COR-L47 (cell line): ENCODE results near the gene SLC19A1.

ENCODE experiments used
- DNase-seq: peaks from one replicate; lab custom pipeline; 2025; lab: John Stamatoyannopoulos, UW

SLC19A1 gene

DNA sequence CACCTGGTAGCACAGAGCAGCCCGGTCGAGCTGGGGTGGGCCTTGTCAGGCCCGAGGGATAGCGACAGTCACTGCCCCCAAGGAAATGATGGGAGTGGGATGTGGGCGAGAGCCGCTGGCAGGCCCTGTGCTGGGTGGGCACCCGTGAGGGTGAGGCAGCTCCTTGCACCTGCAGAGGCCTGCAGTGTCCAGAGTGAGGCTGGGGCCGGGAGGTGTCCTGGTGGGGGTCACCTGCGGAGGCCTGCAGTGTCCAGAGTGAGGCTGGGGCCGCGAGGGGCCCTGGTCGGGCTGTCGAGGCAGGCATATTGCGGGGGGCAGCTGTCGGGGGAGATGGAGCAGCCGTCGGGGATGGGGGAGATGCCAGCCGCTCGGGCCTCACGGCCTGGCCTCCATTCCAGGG lies 49.5 kb downstream of the SLC19A1 start:
- no peak for DNase-seq

DNA sequence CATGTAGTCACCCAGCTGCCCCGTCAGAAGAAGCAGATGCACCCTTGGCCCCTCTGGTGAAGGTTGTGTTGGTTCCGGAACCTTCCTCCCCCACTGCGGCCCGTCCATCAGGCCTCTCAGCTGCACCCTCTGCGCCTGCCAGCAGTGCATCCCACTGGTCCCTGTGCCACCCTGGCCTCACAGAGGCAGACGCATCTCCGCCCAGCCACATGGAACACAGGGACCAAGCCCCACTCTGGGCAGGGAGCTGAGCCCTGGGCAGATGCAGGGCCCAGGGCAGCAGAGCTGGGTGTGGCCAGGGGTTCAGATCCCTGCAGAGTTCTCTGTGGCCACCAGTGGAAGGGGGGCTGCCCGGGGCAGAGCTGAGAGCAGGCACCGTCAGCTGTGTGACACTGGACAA lies 50.6 kb downstream of the SLC19A1 start:
- DNase-seq = no peak

DNA sequence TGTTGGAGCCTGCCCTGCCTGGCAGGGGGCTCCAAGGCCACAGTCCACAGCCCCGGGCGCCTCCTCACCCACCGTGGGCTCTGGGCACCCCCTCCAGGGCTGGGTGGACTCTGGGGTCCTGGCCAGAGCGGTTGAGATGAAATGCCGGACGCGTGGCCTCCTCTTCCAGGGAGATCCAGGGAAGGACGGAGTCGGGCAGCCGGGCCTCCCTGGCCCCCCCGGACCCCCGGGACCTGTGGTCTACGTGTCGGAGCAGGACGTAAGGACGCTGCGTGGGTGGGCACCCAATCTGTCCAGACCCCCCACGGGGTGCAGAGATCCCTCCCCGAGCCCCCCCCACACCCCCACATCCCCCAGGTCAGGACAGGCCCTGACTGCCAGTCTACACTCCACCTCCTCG lies 51.2 kb downstream of the SLC19A1 start:
- DNase-seq = no peak

DNA sequence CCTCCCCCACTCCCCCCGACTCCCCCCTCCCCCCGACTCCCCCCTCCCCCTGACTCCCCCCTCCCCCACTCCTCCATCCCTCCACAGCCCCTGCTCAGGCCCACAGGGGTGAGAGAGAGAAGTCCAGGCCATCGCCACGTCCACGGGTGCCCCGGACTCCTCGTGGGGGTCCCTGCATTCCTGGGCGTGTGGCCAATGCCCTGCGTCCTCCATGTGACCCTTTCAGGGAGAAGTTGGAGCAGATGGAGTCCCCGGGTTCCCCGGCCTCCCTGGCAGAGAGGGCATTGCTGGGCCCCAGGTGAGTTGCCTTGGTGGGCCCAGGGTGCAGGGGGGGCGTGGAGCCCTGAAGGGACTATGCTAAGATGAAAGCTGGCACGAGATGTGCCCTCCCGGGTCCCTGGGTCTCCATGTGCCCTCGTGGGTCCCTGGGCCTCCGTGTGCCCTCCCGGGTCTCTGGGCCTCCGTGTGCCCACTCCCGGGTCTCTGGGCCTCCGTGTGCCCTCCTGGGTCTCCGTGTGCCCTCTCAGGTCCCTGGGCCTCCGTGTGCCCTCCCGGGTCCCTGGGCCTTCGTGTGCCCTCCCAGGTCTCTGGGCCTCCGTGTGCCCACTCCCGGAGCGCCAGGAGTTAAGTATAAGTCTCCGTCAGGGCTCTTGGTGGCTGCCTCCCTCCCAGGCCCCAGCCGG lies 52.0 kb downstream of the SLC19A1 start:
- DNase-seq = no peak

DNA sequence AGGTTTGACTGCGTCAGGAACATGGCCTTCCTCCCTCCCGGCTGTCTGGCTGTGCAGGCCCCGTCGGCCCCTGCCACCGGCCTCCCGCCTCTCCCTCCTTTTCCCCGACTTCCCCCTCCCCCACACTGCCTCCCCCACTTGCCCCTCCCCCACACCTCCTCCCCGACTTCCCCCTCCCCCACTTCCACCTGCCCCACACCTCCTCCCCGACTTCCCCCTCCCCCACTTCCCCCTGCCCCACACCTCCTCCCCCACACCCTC lies 52.6 kb downstream of the SLC19A1 start:
- DNase-seq = no peak

DNA sequence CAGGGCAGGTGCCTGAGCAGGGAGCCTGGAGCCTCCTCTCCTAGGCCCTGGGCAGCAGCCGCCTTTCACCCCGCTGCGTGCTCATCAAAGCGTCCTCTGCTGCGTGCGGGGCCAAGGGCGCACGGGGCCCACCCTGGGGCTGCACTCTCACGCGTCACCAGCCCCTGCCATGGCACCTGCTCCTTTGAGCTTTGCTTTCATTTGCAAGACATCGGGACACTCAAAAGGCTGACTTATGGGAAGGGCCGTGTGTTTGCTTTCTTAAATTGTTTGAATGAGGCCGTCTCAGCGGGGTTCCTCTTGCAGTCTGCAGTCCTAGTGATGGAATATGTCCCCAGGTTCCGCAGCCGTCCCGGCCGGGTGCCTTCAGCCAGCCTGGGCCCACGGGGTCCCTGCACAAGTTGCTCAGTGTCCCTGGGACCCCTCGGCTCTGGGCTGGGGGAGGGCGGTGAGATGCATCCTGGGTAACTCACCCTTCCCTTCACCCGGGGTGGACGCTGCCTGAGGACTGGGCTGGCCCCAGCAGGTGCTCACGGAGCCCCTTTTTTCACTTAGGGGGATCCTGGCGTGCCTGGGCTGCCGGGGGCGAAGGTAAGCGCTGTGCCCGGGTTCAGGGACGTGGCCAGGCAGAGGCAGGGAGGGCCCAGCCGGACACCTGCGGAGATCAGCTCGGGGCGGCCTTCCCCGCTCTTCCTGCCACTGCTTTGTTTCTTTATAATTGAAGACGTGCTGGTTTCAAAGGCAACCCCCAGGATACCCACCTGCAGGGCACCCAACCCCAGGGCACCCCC lies 53.1 kb downstream of the SLC19A1 start:
- no peak for DNase-seq

DNA sequence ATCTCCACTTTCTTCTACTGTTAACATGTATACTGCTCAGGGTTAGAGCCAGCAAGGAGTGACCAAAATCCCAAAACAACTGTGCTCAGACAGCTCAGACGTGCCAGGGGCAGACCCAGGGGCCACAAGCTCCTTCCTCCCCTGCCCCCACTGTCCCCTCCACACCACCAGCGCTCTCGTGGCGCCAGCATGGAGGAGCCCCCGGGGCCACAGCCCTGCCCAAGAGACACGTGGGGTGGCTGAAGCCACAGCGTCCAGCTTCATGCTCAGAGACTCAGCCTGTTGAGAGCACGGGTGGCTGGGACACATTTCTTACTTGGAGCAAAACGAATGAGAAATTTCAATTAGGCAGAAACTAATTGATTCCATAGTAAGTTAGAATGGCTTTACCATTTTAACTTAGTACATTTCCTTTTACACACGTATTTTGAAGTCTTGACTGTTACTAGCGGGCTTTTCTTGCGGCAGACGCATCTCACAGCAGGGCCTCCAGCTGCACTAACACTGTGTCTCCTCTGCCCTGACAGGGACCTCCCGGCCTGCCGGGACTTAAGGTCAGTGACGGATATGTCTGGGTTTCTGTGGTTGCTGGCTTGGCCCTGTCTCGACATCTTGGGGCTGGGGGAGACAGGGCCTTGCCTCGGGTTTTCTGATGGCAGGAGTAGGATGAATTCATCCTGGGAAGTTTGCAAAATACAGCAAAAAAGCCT lies 54.2 kb downstream of the SLC19A1 start:
- no peak for DNase-seq

DNA sequence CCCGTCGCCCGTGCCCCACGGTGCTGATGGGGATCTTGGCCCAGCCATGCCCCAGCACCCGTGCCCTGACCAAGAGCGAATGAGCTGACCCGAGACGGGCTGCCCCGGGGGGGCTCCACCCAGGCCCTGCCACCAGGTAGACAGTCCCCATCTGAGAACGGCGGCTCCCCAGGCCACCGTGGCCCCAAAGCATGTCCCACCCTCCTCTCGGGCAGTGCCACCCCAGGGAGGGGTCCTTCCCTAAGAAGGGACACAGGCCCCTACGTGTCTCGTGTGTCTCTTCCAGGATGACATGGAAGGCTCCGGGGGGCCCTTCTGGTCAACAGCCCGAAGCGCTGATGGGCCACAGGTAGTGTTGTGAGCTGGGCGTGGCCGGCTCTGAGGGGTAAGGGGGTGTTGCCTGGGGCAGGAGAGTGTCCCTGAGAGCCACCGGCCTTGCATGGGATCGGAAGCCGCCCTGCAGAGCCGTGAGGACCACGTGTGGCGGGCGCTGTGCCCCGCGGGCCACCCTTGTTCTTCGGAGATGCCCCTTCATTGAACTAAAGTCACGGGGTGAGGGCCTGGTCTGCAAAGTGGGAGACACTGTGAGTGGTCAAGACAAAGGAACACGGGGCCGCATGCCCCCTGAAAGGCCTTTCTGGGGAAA lies 55.0 kb downstream of the SLC19A1 start:
- DNase-seq = no peak

DNA sequence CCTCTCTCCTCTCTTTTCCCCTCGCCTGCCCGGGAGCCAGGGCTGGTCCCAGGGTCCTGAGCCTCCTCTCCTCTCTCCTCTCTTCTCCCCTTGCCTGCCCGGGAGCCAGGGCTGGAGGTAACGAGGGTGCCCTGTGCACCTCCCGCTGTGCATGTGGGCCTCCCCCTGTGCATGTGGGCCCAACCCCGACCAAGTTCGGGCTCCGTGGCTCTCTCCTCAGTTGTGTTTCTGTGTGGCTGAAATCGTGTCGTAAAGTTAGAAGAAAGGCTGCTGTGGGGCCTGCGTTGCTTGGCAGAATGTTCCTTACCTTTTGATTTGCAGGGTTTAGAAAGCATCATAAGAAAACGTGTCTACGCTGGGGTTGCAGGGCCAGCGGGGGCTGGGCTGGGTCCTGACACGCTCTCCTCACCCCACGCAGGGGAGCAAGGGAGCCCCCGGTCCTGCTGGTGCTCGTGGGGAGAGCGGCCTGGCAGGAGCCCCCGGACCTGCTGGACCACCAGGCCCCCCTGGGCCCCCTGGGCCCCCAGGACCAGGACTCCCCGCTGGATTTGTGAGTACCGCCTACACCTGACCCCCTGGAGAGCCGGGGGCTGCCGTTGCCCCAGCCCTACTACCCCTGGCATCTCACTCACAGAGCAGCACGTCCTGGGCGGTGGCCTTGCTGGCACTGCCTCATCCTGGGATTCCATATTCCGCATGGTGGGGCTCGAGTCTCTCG lies 55.6 kb downstream of the SLC19A1 start:
- DNase-seq = no peak

DNA sequence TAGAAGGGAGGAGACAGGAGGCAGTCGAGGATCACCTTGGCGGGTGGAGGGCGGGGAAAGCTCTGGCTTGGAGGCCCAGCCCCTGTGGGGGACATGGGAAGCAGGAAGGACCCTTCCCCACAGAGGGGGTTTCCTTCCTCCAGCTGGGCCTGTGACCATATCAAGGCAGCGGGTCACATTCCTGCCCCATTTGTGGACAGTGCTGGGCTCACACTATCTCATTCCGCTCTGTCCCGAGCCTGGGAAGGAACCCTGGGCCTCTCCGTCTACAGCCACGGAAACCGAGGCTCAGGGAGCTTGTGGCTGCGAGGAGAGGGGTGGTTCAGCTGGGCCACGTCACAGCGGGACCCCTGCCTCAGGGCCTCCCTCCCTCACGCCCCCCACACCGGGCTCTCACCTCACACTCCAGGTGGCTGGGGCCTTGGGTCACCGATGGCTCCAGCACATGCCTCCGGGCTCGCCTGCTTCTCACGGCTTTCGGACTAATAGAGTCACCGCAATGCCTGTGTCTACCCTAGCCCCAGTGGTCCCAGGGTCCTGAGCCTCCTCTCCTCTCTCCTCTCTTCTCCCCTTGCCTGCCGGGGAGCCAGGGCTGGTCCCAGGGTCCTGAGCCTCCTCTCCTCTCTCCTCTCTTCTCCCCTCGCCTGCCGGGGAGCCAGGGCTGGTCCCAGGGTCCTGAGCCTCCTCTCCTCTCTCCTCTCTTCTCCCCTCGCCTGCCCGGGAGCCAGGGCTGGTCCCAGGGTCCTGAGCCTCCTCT lies 56.4 kb downstream of the SLC19A1 start:
- DNase-seq = no peak

DNA sequence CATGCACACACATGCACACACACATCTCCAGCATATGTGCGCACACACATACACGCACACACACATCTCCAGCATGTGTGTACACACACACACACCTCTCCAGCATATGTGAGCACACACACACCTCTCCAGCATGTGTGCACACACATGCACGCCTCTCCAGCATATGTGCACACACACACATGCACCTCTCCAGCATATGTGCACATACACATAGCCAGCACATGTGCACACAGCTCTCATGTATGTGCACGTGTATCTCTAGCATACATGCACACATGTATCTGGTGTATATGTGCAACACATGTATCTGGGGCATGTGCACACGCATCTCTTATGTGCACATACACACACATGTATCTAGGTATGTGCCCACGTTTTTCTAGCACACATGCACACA lies 57.9 kb downstream of the SLC19A1 start:
- DNase-seq = no peak

DNA sequence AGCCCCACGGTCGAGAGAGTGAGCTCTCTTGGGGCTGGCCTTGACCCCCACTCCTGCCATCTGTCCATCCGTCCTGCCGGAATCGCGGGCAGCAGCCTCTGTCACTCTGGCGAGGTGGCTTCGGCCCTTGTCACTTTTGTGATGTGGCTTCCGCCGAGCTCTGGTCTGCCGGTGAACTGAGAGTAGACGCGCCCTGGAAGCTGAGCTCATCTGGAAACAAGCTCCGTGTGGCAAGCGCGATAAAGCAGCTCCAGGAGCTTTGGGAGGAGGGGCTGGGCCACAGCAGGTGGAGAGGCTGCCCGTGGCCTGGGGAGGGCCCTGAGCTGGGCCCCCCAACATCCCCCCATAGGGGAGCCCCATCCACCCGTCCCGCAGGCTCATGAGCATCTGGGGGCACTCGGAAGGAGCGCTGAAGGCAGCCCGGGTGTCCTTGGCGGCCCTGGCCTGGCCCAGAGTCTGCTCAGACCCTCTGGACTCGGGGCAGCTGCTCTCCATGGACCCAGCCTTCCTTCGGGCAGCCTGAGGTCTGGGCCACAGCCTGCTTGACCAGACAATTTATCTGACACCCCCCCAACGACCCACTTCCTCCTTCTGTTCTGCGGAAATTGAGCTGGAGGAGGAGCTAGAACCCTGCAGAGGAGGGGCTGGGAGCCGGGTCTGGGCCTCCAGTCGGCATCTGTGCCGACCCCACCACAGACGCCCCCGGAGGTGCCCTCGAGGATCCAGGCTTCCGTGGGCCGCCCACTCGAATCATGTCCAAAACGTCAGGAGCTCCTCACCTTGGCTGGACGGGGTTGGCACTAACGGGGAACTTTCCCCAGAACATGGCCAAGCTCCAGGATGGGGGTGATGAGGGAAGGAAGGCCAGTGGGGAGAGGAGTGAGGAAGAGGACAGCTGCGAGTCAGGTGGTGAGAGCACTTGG lies 59.1 kb downstream of the SLC19A1 start:
- no peak for DNase-seq

DNA sequence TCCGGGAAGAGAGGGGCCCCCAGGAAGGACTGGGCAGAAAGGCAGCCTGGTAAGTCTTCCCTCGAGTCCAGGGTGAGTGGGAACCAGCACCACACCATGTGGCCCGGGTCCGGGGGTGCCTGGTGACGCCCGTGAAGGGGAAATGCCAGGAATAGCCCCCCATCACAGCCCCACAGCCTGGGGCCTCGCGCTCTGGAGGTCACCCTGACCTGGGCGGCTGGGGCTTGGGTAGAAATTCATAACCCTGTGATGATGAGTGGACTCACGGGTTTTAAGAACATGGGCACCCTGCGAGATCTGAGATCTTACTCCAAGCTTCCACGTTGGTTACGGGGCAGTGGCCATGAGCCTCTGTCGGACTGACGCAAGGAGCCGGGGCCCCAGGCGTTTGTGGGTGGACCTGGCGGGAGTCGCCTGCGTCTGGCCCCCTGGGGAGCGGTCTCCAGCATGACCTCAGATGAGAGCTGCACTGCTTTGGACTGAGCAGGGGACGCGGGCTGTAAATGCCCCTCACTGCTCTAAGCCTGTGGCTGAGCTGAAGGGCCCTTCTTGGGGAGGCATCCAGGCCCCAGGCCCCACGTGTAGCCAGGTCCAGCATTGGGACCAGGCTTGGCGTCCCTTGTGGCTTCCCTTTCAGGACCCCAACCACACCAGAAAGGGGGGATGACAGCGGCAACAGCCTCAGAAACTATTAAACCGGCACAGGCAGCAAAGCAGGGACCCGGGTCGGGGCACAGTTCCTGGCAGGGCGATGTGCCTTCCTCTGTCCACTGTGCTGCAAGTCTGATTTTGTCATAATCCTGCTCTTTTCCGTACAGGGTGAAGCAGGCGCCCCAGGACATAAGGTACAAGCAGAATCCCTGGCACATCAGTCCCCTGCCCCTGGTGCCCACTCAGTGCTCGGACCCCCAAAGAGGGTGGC lies 60.0 kb downstream of the SLC19A1 start:
- no peak for DNase-seq

DNA sequence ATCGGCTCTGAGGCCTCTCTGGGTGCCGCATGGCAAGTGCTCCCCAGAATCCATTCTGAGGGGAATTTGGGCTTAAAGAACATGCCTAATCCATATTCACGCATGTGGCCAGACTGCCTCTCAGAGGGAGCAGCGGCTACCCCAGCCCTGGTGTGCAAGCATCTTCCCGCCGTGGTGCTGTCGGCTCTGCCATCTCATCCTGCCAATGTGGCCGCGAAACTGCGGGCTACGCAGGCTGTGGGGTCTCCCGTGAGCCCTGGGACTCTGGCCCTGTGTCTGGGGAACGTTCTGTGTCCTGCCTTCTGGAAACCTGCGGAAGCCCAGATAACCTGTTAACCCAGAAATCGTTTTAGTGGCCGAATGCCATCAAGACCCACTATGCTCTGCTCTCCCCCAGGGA lies 60.7 kb downstream of the SLC19A1 start:
- no peak for DNase-seq

DNA sequence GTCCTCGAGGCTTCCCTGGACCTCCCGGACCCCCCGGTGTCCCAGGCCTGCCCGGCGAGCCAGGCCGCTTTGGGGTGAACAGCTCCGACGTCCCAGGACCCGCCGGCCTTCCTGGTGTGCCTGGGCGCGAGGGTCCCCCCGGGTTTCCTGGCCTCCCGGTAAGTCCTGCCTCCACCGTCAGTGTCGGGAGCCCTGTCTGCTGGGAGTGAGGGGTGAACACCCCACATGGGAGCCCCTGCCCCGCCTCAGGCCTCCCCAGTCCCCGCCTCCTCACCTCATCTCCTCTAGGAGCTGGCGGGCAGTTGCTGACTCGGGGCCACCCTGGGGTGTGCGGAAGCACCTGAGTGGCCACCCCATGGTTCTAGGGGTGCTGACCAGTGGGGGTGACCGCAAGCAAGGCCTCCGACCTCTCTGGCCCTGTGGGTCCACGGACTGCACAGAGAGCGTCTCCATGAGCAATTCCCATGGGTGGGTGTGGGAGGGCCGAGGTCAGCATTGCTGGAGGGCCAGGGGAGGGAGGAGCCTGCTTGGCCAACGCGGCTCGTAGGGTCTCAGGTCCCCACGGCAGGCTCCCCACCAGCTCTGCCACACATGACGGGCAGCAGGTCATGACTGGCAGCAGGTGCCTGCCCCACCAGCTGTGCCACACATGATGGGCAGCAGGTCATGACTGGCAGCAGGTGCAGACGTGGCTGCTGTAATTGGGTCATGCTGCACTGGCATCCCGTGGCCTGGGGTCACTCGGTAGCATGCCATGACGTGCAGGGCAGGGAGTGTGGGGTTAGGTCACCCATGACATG lies 61.3 kb downstream of the SLC19A1 start:
- DNase-seq = no peak

DNA sequence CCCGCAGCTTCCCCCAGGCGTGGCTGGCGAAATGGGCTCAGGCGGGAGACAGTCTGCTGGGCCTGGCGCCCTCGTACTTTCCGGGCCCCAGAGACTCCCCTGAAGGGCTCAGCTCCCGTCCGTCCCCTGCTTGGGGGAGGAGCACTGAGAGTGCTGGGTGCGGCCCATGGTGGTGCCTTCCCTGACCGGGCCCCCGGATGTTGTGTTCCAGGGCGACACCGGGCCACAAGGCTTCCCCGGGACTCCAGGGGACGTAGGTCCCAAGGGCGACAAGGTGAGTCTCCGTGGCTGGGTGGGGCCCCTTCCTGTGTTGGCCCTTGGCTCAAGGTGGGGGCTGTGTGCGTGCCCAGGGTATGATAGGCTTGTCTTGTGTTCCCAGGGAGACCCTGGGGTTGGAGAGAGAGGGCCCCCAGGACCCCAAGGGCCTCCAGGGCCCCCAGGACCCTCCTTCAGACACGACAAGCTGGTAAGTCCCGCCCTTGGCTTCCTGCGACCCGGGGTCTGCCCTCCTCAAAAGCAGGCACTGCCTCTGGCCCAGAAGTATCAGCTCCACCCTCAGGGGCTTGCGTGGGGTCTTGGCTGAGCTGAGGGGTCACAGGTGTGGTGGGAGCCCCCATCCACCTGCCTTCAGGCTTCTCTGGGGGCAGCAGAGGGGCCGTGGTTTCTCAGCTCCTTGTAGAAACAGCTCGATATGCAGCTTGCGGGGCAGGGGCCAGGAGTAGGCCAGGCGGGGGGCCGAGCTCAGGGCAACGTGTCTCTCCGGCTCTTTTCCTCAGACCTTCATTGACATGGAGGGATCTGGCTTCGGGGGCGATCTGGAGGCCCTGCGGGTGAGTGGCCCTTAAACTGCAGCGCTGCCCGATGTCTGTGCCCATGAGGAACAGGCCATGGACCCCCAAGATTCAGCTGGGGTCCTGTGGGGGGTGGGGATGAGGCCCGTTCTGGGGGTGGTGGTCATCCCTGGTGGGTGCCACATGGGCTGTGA lies 62.3 kb downstream of the SLC19A1 start:
- DNase-seq = no peak
